Esophagus muscularis mucosa (tissue), 3 donors: ENCODE results near the gene ATF4.

ENCODE experiments used
- CTCF ChIP-seq, 3 experiments: fragments of 200-600 bp in 2 of 3; fragments of 450-650 bp in 1 of 3; sonication (generic) in 2 of 3; IDR thresholded peaks; one replicate each; pipeline ENCODE4 v1.5.1; 2017 to 2019; ENCODE audit warnings: antibody characterized with exemption in 3 of 3, mild to moderate bottlenecking in 2 of 3, moderate library complexity in 1 of 3
- POLR2A ChIP-seq: fragments of 450-650 bp; IDR thresholded peaks from one replicate; pipeline ENCODE4 v1.6.1; 2017; ENCODE audit warnings: antibody characterized with exemption, moderate library complexity, mild to moderate bottlenecking, low read depth
- POLR2AphosphoS5 ChIP-seq, 2 donors: sonication (generic); formaldehyde crosslinking; IDR thresholded peaks; one replicate each; pipeline ENCODE4 v1.6.1; 2017; ENCODE audit warnings: antibody characterized with exemption in 2 of 2

GRCh38 chr22:39528080-39528661 is 7.8 kb downstream of the ATF4 start:
- TF ChIP-seq CTCF (IDR thresholded peaks at IDR 0.05) = no peak
- TF ChIP-seq POLR2AphosphoS5 (IDR thresholded peaks at IDR 0.05) = no peak
- no peak for TF ChIP-seq POLR2A
